AG09319 (cell line): ENCODE measurements around the gene ATG7.

Source experiments
- DNase-seq: peaks from one replicate; pipeline ENCODE4 v3.0.0-alpha.2; 2010; ENCODE audit warnings: low read depth; ENCODE audit errors: extremely low read depth
- CTCF ChIP-seq: IDR thresholded peaks from 2 replicates; pipeline ENCODE4 v1.5.1; 2011; ENCODE audit warnings: low read depth, mild to moderate bottlenecking, inconsistent platforms, low read length, moderate library complexity

ATG7 gene

GRCh38 chr3:11556851-11557644 lies 284.9 kb downstream of the ATG7 start:
- TF ChIP-seq CTCF: no peak
- DNase-seq: no peak

GRCh38 chr3:11558002-11558401 lies 285.8 kb downstream of the ATG7 start:
- no peak for DNase-seq
- no peak for TF ChIP-seq CTCF

GRCh38 chr3:11558411-11558903 lies 286.3 kb downstream of the ATG7 start:
- TF ChIP-seq CTCF: no peak
- no peak for DNase-seq

- DNase-seq: no peak
- no peak for TF ChIP-seq CTCF
Observed at GRCh38 chr3:11558918-11559815, 287.0 kb downstream of the ATG7 start.

- no peak for TF ChIP-seq CTCF
- DNase-seq: no peak
Observed at GRCh38 chr3:11559816-11560633, 287.8 kb downstream of the ATG7 start.

- no peak for DNase-seq
- no peak for TF ChIP-seq CTCF
Observed at GRCh38 chr3:11560746-11561145, 288.5 kb downstream of the ATG7 start.
